ENCODE measurements around the gene USP38.
"Not testable (repeated sequence)": the region's sequence is repeated elsewhere in the genome, so short reads cannot be mapped to it uniquely, and the experiment has no call there.

The USP38 gene

GRCh38 chr4:143267690-143268089 lies 83.0 kb downstream of the USP38 start:
- not testable (repeated sequence) for H3K4me1 ChIP-seq (ENCODE audit: control insufficient read depth, insufficient read depth, low read length); H3K4me3 ChIP-seq (ENCODE audit: low read length); H3K27me3 ChIP-seq (ENCODE audit: control insufficient read depth, insufficient read depth, low read length); H3K36me3 ChIP-seq (ENCODE audit: insufficient read depth, low read length); H3K9me3 ChIP-seq (replicated peaks; ENCODE audit: low read length); H3K9ac ChIP-seq (ENCODE audit: low read depth, low read length); H3K4me2 ChIP-seq (ENCODE audit: low read length)

GRCh38 chr4:143270256-143270838 lies 85.6 kb downstream of the USP38 start:
- H3K27me3 ChIP-seq (ENCODE audit: control insufficient read depth, insufficient read depth, low read length): no peaks in the 10 kb centered on the region
- no peaks in the 10 kb centered on the region for H3K4me1 ChIP-seq (ENCODE audit: control insufficient read depth, insufficient read depth, low read length)
- H3K9me3 ChIP-seq (replicated peaks; ENCODE audit: low read length): no peaks in the 10 kb centered on the region
- H3K9ac ChIP-seq (ENCODE audit: low read depth, low read length): no peak overlapping the region
- H3K4me2 ChIP-seq (ENCODE audit: low read length): no peak overlapping the region
- no peaks in the 10 kb centered on the region for H3K36me3 ChIP-seq (ENCODE audit: insufficient read depth, low read length)
- no peak overlapping the region for H3K4me3 ChIP-seq (ENCODE audit: low read length)
